Activated T-helper 1 cell treated with Interleukin-2 at 50 U/mL for 16 hours (primary cell): ENCODE results near the gene RASL11B.

Experiments used
- DNase-seq: peaks from one replicate; pipeline ENCODE4 v3.0.0-alpha.2; 2020; ENCODE audit warnings: low read depth

The RASL11B gene

DNA sequence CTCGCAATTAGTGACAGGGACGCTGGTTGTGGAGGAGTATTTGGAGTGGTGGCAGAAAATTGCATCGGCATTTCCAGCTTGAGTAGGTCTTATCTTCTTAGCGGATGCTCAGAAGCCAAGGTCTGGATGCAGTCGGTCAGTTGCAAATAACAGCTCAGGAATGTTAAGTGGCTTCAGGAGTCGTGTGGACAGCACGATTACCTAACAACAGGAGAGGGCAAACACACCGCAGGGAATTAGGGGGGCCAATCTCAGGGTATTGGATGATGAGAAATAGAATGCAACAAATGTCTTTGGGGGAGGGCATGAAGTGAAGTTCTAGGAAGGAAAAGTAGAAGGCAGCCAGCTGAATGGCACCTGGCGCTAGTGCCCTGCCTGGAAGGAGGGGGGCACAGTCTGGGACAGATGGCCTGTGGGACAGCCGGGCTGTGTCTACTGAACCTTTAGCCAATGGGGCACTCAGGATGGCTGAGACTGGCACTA lies 11.8 kb downstream of the RASL11B start:
- no peak for DNase-seq

GRCh38 chr4:52874948-52875347 lies 12.8 kb downstream of the RASL11B start:
- DNase-seq = no peak

DNA sequence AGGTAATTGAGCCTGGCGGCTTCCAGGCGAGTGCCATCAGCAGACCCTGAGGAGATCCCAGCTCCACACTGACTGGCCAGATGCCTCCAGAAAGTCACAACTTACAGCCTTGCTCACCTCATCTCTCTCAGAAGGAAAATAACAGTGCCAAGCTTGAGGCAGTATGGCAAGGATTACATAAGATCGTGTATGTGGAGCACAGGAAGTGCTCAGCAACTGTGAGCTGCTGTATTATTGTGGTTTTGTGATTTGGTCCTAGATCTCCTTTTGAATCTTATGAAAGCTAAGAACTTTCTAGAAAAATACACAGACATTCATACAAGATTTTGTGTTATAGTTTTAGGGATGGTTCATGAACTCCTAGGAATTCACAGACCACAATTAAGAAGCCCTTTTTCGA lies 14.0 kb downstream of the RASL11B start:
- DNase-seq = no peak

DNA sequence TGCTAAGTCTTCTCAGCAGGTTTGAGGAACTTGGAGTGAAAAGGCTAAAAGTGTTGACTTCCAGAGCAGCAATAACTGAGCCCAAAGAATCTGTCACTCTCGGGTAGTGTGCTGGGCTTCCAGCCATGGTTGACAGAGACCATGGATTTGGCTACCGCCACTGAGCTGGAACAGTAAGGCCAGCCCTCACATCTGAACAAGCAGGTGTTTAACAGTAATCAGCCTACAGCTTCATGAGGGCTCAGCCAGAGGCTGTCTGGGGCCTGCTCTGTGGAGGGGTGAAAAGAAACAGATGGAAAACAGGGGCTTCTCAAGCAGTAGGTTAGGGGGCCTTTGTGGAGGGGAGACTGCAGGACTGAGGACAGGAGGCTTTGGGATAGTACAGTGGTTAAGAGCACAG lies 14.9 kb downstream of the RASL11B start:
- no peak for DNase-seq

DNA sequence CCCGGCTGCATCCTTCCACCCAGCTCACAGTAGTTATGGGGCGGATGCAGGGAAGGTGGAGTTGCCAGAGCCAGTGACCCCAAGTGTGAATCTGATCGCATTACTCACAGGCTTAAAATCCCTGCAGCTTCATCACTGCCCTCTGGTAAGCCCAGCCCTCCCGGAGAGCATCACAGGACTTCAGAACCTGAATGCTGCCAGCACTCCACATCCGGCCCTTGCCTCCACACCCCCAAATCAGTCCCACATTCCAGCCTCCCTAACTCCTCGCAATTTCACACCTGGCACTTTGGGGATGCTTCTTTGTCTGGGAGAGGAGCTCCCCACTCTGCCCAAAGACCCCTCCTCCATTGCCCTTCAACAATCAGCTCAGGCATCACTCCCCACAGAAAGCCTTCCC lies 15.6 kb downstream of the RASL11B start:
- DNase-seq = no peak

GRCh38 chr4:52879471-52879870 lies 17.4 kb downstream of the RASL11B start:
- DNase-seq = no peak

- no peak for DNase-seq
Measured at GRCh38 chr4:52880994-52881393, 18.9 kb downstream of the RASL11B start.

DNA sequence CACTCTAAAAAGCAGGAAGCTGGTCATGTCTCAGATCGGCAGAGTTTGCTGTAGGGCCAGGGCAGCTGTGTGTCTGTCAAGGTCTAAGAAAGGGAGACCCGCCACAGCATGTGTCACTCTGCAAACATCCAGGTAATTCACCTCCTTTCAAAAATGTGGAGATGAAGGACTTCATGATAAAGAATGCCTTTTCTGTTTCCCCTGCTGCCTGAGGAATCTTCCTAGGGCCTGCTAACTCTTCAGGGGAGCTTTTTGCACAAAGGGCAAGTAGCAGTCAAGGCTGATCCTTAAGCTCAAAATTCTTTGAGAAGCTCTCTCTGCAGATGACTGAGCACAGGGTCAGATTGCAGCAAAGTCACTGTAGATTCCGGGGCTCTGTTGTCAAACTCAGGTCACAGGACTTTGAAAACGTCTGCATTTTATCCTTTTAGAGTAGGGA lies 21.1 kb downstream of the RASL11B start:
- no peak for DNase-seq

DNA sequence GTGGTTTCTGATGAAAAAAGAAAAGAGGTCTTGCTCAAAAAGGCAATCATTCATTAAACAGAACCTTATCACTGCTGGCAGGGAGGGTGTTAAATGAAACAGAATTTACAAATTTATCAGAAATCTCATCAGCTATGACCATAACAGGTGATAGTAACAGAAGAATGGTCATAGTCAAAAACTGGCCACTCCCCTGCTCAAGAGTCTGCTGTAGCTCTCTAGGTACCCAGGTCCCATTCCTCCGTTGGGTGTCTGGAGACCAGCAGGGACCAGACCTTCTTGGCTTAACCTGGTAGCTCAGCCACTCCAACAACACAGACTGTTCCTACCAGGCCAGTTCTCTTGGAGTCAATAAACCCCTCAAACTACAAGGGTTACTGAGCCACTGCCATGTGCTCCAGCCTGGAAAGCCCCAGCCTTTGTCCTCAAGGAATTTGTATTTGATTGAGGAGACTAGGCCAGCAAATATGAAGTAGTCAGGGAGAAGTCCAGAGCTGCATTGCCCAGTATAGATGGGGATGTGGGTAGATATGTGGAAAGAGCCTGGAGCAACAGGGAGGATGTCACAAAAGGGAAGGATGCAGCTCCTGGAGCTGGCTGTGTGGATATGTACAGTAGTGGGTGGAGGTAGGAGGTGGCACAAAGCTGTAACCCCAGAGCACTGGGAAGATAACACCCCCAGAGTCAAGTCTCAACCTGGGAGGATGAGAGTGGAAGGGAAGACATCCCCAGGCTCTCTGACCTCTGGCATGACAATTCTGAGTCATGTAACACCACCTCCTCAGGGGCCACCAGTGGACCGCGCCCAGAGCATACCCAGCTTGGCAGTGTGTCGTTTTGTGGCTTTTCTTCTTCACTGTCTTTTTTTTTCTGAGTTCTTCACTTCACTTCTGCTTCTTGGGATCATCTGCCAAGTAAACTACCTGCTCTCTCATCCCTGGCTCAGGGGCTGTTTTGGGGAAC lies 21.9 kb downstream of the RASL11B start:
- no peak for DNase-seq

- no peak for DNase-seq
Measured at GRCh38 chr4:52884994-52885393, 22.9 kb downstream of the RASL11B start.

DNA sequence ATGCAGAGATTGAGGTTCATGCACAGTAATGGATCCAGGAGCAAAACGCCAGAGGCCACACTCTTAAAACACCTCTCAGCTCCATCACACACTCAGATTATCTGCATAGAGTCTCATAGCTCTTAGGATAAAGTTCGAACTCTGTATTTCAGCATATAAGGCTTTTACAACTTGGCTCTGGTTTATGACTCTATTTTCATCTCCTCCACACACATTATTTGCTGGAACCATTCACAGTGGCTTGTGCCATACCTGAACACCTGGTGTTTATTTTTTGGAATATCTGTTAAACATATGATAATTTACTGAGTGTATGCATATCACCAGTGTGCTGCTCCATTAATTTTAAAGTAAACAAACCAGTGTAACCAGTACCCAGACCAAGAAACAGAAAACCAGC lies 27.2 kb downstream of the RASL11B start:
- no peak for DNase-seq

GRCh38 chr4:52889778-52890520 lies 27.8 kb downstream of the RASL11B start:
- DNase-seq = no peak

DNA sequence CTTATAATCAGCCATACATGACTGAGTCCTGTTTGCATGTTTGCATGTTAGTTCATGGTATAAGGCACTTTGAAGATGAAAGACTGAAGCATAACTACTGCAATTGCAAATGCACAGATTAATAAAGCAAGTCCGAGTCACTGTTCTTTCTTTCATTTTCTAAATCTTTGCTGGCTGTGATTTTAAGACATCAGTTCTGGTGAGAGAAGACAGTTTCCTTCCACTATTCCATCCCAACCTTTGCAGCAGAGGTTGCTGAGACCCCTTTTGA lies 28.3 kb downstream of the RASL11B start:
- DNase-seq = no peak

- DNase-seq = no peak
Measured at GRCh38 chr4:52891743-52892142, 29.6 kb downstream of the RASL11B start.

DNA sequence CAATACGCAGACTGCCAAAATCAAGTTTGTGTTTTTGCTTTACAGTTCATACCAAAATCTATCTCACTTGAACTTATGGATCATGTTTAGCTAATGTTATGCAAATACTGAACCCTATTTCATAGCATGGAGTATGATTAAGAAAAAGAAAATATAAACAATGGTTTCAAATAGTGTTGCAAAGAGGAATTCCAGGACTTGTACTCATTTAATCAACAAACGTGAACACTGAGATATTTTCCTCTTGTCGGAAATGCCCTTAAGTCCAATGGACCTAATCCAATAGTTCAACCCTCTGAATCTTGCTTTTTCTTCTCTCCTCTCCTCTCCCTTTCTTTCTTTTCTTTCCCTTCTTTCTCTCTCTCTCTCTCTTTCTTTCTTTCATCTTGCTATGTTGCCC lies 30.8 kb downstream of the RASL11B start:
- DNase-seq = no peak

DNA sequence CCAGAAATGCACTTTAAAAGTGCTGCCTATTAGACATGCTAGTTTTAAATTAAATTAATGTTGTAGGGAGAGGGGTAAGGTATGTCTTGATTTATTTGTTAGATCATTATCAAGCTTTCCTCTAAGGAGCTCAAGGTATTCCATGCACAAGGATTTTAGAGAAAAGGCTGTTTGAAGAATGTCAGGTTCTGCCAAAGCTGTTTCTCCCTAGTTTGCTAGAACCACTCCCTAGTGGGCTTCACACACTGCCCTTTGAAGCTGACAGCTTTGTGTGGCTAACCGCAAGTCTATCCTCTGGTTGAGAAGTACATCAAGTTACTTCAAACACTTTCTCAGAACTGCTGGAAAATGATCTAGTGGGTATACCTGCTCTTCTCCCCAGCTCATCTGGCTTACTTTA lies 32.3 kb downstream of the RASL11B start:
- no peak for DNase-seq

DNA sequence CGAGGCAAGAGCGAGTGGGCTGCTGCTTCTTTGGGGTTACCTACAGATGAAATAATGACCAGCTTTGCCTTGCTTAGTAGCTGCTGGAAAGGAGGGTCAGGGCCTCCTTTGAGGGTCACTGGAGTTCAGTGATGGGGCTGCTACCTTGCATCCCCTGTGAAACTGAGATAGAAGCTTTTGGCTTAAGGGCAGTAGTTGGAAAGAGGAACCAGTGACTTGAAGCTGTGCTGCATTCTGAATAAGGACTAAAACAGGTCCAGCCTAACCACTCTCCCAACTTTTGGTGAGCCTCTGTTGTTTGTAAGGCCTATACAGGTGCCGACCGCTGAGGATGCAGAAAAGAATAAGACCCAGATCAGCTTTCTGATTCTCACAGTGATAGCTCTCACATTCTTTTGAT lies 41.2 kb downstream of the RASL11B start:
- no peak for DNase-seq

- no peak for DNase-seq
Measured at GRCh38 chr4:52904421-52904820, 42.3 kb downstream of the RASL11B start.

DNA sequence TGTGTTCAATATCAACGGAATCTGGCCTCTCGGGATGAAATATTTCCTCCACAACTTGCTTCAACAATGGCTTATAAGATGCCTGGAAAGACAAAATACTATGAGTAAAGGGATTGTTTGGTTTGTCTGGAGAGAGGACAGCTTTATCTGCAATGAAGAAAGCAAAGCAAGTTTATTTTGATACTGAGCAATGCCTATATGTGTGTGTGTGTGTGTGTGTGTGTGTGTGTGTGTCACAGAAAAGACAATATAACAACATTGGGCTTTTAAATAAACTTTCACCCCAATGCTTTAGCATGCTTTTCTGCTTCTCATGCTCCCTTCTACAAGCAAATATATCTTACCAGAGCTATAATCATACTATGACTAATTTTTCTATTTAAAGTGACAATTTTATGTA lies 45.4 kb downstream of the RASL11B start:
- DNase-seq = no peak

GRCh38 chr4:52910115-52910514 lies 48.0 kb downstream of the RASL11B start:
- DNase-seq = no peak

DNA sequence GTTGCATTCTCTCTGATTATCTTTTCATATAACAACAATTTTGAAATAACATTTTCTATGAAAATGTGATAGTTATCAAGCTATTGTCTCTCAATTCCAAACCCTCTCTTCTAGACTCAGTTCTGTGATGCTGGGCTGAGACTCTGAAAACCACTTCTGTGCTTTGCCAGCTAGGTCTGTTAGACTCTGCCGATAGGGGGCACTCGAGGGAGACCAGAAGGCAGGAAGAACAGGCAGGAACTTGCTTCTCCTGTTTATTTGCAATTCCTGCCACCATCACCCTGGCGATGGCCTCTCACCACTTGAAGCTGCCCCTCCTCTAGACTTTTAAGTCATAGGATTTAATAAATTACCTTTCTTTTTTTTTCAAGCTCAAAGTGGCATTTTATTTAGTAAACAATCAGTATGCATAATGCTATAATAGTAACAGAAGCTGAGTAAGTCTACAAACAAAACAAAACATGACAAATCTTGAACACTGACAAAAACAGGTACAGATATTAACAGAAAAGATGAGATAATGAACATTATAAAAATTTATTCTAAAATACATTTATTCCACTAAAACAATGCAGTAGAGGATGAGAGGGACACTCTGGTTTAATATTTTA lies 49.7 kb downstream of the RASL11B start:
- DNase-seq = peak; percentile 19

DNA sequence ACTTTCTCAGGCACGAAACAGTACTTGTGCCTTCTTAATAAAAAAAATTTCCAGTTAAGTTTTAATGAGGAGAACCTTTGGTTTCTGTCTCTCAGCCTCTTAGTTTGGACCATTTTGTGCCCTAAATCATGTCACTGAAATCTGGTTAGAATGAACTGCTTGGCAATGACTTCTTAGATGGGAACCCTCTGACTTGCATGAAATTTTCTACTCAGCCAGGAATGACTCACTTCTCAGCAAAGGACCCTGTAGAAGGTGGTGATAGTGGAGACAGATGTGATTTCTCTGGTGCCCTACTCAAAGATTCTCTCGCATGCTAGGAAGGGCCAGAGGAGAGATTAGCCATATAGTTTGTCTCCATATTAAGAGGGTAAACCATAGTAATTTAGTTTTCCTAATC lies 50.5 kb downstream of the RASL11B start:
- no peak for DNase-seq

- no peak for DNase-seq
Measured at GRCh38 chr4:52914051-52914605, 52.0 kb downstream of the RASL11B start.
